Chondrocyte (in vitro differentiated cells): ENCODE measurements around the gene GRIK4. TPM values are rescaled to one million over a fixed set of nuclear protein-coding genes. Genes with fewer than 3 reads are reported as not detected.
A peak's percentile ranks its signal among the peaks of the same experiment; 100 is the strongest.

Experiments used
- DNase-seq: peaks from one replicate; pipeline ENCODE4 v3.0.0; 2021; ENCODE audit warnings: mixed read lengths, low spot score
- H3K27ac Mint-ChIP-seq: one replicate; pipeline ENCODE4 v1.8.0; 2021; ENCODE audit warnings: mild to moderate bottlenecking, moderate library complexity, mixed read lengths; ENCODE audit not compliant: unreplicated experiment
- H3K27me3 Mint-ChIP-seq: 2 replicates; pipeline ENCODE4 v1.8.0; 2021; ENCODE audit warnings: low read depth, mixed read lengths
- H3K36me3 Mint-ChIP-seq: 2 replicates; pipeline ENCODE4 v1.8.0; 2021; ENCODE audit warnings: low read depth, mixed read lengths
- H3K4me1 Mint-ChIP-seq: 2 replicates; pipeline ENCODE4 v1.8.0; 2021; ENCODE audit warnings: low read depth, mild to moderate bottlenecking, mixed read lengths
- H3K4me3 Mint-ChIP-seq: one replicate; pipeline ENCODE4 v1.8.0; 2021; ENCODE audit warnings: mild to moderate bottlenecking, moderate library complexity, mixed read lengths; ENCODE audit not compliant: unreplicated experiment
- H3K9me3 Mint-ChIP-seq: 2 replicates; pipeline ENCODE4 v1.8.0; 2021; ENCODE audit warnings: low read depth, mixed read lengths
- CTCF ChIP-seq: fragments of 200-600 bp; sonication (generic); IDR thresholded peaks from 2 replicates; pipeline ENCODE4 v1.5.0; 2021; ENCODE audit warnings: antibody characterized with exemption, mild to moderate bottlenecking, moderate library complexity
- total RNA-seq: library from RNA; stranded (reverse); gene quantifications from 3 replicates; pipeline ENCODE4 v1.2.1, GENCODE V29; 2021

Gene GRIK4
- total RNA-seq, 1 donor from 2014 or later = 0.37 TPM

DNA sequence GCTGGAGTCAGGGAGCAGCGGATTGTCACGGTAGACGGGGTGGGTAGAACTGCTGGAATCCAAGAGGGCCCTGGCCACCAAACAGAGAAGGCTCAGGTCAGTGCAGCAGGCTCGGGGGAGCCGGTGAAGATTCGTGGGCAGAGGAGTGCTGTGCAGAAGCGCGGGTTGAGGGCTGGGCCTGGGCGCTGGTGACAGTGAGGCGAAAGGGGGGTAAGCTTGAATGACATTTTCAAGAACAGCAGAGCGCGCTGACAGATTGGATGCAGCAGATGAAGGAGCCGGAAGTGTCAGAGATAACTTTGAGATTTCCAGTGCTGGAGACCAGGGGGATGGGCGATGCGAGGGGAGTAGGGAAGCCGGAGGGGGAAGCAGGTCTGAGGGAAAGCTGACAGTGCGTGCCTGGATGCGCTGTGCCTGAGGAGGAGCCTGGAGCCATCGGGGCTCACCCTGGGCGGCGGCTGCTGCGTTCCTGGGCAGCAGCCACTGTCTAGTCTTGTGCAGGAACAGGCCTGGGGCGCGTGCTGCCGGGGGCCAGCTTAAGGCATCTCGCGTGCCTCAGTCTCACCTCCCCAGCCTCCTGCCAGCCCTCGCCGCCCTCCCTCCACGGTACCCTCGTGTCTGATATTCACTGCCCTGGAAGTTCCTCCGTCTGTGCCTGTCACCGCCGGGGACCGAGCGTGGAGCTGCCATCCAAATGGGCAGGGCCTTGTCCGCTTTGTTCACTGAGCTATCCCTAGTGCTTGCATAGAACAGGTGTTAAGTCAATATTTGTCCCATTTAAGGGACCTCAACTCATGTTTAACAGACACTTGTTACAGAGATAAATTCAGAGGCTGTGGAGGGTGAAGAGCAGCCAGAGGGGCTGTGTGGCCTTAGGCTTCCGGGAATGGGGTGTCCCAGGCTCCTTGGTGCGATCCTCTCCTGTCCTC is 5.2 kb downstream of the GRIK4 start:
- peaks cover 2% of the 10 kb centered on the region for H3K27me3 Mint-ChIP-seq
- H3K27ac Mint-ChIP-seq = peak overlapping the region; percentile 65

GRCh38 chr11:120517390-120517761 is 5.8 kb downstream of the GRIK4 start:
- Mint-ChIP-seq H3K36me3 (no peaks in the 10 kb centered on the region), H3K27ac (peak overlapping the region; percentile 65), H3K4me1 (peaks cover 16% of the 10 kb centered on the region), H3K9me3 (no peaks in the 10 kb centered on the region), H3K27me3 (peaks cover 2% of the 10 kb centered on the region), H3K4me3 (no peak overlapping the region)
- peak; percentile 57 for DNase-seq
- no peak for TF ChIP-seq CTCF

More for the DNA sequence above, 5.2 kb downstream of the GRIK4 start:
- TF ChIP-seq CTCF = no peak
- no peaks in the 10 kb centered on the region for H3K9me3 Mint-ChIP-seq
- DNase-seq = peak; percentile 86
- no peak overlapping the region for H3K4me3 Mint-ChIP-seq
- H3K4me1 Mint-ChIP-seq = peaks cover 16% of the 10 kb centered on the region
- H3K36me3 Mint-ChIP-seq = no peaks in the 10 kb centered on the region

DNA sequence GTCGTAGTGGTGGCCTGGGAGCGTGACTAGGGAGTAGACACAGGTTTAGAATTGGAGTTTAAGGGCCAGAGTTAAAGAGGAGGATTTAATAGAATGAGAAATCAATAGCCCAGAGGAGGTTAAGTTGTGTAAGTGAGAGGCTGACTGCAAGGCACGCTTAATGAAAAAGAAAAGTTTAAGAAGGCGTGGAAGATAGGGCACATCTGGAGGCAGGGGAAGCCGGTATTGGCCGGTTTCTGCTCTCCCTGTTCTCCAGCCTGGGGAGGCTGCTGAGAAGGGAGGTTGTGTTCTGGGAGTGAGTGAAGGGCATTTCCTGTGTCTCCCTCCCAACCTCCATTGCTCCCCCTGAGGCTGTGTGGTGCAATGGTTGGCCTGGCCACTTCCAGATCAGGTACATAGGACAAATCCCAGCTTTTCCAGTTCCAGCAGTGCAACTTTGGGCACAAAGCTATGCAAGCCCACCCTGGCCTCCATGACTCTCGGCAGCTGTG is 6.3 kb downstream of the GRIK4 start:
- no peak for TF ChIP-seq CTCF
- H3K36me3 Mint-ChIP-seq = no peaks in the 10 kb centered on the region
- peak; percentile 35 for DNase-seq
- peaks cover 16% of the 10 kb centered on the region for H3K4me1 Mint-ChIP-seq
- H3K4me3 Mint-ChIP-seq = no peak overlapping the region
- H3K27me3 Mint-ChIP-seq = peaks cover 3% of the 10 kb centered on the region
- H3K9me3 Mint-ChIP-seq = no peaks in the 10 kb centered on the region
- H3K27ac Mint-ChIP-seq = peak overlapping the region; percentile 65

DNA sequence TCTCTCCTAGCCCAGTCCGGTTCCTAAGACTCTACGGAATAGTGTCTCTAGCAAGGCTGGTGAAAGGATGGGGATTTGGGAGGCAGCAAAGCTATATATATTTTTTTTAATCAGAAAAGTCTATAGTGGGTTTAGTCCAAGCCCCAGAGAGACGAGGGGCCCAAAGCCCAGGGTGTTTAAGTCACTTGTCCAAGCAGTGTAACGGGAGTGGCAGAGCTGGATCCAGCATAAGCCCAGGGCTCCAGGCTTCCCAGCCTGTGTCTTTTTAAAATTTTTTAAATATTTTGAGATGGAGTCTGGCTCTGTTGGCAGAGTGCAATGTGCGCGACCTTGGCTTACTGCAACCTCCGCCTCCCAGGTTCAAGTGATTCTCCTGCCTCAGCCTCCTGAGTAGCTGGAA is 6.8 kb downstream of the GRIK4 start:
- peaks cover 16% of the 10 kb centered on the region for H3K4me1 Mint-ChIP-seq
- no peak overlapping the region for H3K27ac Mint-ChIP-seq
- H3K36me3 Mint-ChIP-seq = no peaks in the 10 kb centered on the region
- TF ChIP-seq CTCF = no peak
- no peak for DNase-seq
- no peaks in the 10 kb centered on the region for H3K9me3 Mint-ChIP-seq
- peaks cover 6% of the 10 kb centered on the region for H3K27me3 Mint-ChIP-seq
- H3K4me3 Mint-ChIP-seq = no peak overlapping the region

- no peak for TF ChIP-seq CTCF
- Mint-ChIP-seq H3K4me1 (peaks cover 16% of the 10 kb centered on the region), H3K4me3 (no peak overlapping the region), H3K27ac (no peak overlapping the region), H3K9me3 (no peaks in the 10 kb centered on the region), H3K27me3 (peaks cover 6% of the 10 kb centered on the region), H3K36me3 (no peaks in the 10 kb centered on the region)
- no peak for DNase-seq
These were observed 7.9 kb downstream of the GRIK4 start for GRCh38 chr11:120519474-120519873.
